Measurements from ENCODE around the gene GH1.

DNA sequence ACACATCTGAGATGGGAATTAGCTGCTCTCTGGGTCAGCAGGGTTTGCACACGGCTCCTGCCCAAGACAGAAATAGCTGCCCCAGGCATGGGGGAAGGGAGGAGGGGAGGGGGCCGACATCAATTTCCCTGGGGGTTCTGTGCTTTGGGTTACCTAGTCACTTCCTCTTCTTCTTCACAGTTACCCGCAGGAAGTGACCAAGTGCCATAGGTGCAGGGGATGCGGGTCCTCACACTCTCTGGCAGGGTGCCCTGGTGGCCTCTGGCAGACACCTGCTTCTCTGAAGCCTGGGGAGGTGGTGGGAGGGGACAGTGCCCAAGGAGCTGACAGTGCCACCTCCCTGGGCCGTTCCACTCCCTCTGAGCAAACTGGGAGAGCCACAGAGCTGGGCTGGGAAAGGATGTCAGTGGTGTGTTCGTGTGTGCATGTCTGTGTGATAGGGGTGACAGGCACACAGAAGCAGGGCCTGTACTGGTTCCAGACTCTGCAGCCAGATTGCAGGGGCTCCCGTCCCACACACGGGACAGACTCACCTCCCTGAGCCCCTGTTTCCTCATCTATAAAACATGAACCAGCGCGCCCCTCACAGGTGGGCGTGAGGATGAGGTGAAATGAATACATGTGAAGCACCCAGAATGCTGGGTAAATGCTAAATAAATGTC is 35.9 kb upstream of the GH1 start:
- TF ChIP-seq CTCF (IDR thresholded peaks at IDR 0.05), result no peak
- TF ChIP-seq POLR2A (IDR thresholded peaks at IDR 0.05), result no peak

Measured in testis (tissue), 2 donors.